Posterior vena cava (tissue), 2 donors: ENCODE measurements around the gene ADGRL4. TPM values are rescaled to one million over a fixed set of nuclear protein-coding genes. Genes with fewer than 3 reads are reported as not detected.
"Not testable (repeated sequence)": the region's sequence is repeated elsewhere in the genome, so short reads cannot be mapped to it uniquely, and the experiment has no call there.

ENCODE experiments used
- DNase-seq: peaks from one replicate; pipeline ENCODE4 v3.0.0-alpha.2; 2020; ENCODE audit warnings: low spot score
- intact Hi-C, 2 donors: fragments of 100-400 bp; cut with DNase I; formaldehyde crosslinking; loops; one replicate each; pipeline versions ENCODE4 v1.14.1 to v1.14.2; 2022 to 2023
- total RNA-seq, 2 donors: library from RNA; stranded (reverse); fragmentation: NEBNext Ultra II Directional; extraction: Animal tissue kit (Norgen Biotek cat#: 25700); gene quantifications; one replicate each; pipeline ENCODE4 v1.2.1, GENCODE V29; 2021
- donor health status: DM: yes; HTN: yes; CAD: no.
- donor health status: DM: yes; HTN: yes; CAD: no.

ADGRL4 gene
- total RNA-seq, 2 donors from 2014 or later: 34.1 to 34.5 TPM

GRCh38 chr1:78950826-78951225, 55.7 kb downstream of the ADGRL4 start:
- DNase-seq: no peak
- intact Hi-C loops: no loop called here

- no peak for DNase-seq
- intact Hi-C loops: no loop called here
Observed at GRCh38 chr1:78949227-78949626, 57.3 kb downstream of the ADGRL4 start.

GRCh38 chr1:78919150-78919549, 87.4 kb downstream of the ADGRL4 start:
- intact Hi-C loops: no loop called here
- DNase-seq: no peak

GRCh38 chr1:78918157-78918556, 88.4 kb downstream of the ADGRL4 start:
- intact Hi-C loops: no loop called here
- DNase-seq: no peak

- intact Hi-C loops: no loop called here
- no peak for DNase-seq
Observed at GRCh38 chr1:78916986-78917385, 89.5 kb downstream of the ADGRL4 start.

GRCh38 chr1:78913950-78914349, 92.6 kb downstream of the ADGRL4 start:
- intact Hi-C loops: no loop called here
- no peak for DNase-seq

- no peak for DNase-seq
- intact Hi-C loops: no loop called here
Observed at GRCh38 chr1:78911956-78912880, 94.3 kb downstream of the ADGRL4 start.

- DNase-seq: no peak
- intact Hi-C loops: no loop called here
Observed at GRCh38 chr1:78902641-78903040, 103.9 kb downstream of the ADGRL4 start.

- no peak for DNase-seq
- intact Hi-C loops: no loop called here
Observed at GRCh38 chr1:78894811-78895210, 111.7 kb downstream of the ADGRL4 start.

GRCh38 chr1:78892260-78892840, 114.2 kb downstream of the ADGRL4 start:
- no peak for DNase-seq
- intact Hi-C loops: no loop called here

GRCh38 chr1:78887458-78887857, 119.1 kb downstream of the ADGRL4 start:
- DNase-seq: no peak
- intact Hi-C loops: no loop called here

- DNase-seq: no peak
- intact Hi-C loops: no loop called here
Observed at GRCh38 chr1:78884685-78885452, 121.7 kb downstream of the ADGRL4 start.

- intact Hi-C loops: no loop called here
- DNase-seq: no peak
Observed at GRCh38 chr1:78880223-78880622, 126.3 kb downstream of the ADGRL4 start.

GRCh38 chr1:78875986-78876385, 130.5 kb downstream of the ADGRL4 start:
- DNase-seq, intact Hi-C loops: not testable (repeated sequence)

- not testable (repeated sequence) for DNase-seq
- intact Hi-C loops: loop anchor here in 1 of 2 donors (2.0 kb wide), 1 partner anchor 18 kb away; no protein-coding TSS in a partner anchor
Observed at GRCh38 chr1:78872801-78873200, 133.7 kb downstream of the ADGRL4 start.

GRCh38 chr1:78871249-78871648, 135.3 kb downstream of the ADGRL4 start:
- no peak for DNase-seq
- intact Hi-C loops: no loop called here

GRCh38 chr1:78869136-78869535, 137.4 kb downstream of the ADGRL4 start:
- intact Hi-C loops: no loop called here
- DNase-seq: no peak

GRCh38 chr1:78864175-78864574, 142.4 kb downstream of the ADGRL4 start:
- intact Hi-C loops: no loop called here

GRCh38 chr1:78856096-78856495, 150.4 kb downstream of the ADGRL4 start:
- intact Hi-C loops: no loop called here
- DNase-seq: no peak

More at GRCh38 chr1:78864175-78864574, 142.4 kb downstream of the ADGRL4 start:
- DNase-seq: no peak

- intact Hi-C loops: loop anchor here in 1 of 2 donors (2.0 kb wide), 1 partner anchor 18 kb away; no protein-coding TSS in a partner anchor
- DNase-seq: no peak
Observed at GRCh38 chr1:78855258-78855657, 151.3 kb downstream of the ADGRL4 start.
